ENCODE results near the gene NCOR2.

GRCh38 chr12:124551268-124552144 is 15.9 kb downstream of the NCOR2 start:
- no peak for TF ChIP-seq POLR2A (IDR thresholded peaks at IDR 0.05)
- TF ChIP-seq CTCF (IDR thresholded peaks at IDR 0.05), result no peak
